SK-N-SH treated with all-trans-retinoic acid at 6 μM for 48 hours (cell line): ENCODE measurements around the gene NBAS.

Experiments used
- ZFP3 ChIP-seq: fragments of 250-450 bp; sonication (Bioruptor Pico); IDR thresholded peaks from 2 replicates; pipeline ENCODE4 v1.5.0; 2020; ENCODE audit warnings: mild to moderate bottlenecking, moderate library complexity
- ZNF565 ChIP-seq: fragments of 450-650 bp; formaldehyde crosslinking; conservative IDR thresholded peaks from 2 replicates; pipeline ENCODE4 v1.5.0; 2020; ENCODE audit warnings: low read depth, mild to moderate bottlenecking, moderate library complexity

- TF ChIP-seq ZFP3 (CRISPR knock-in tag) (no peak), ZNF565 (CRISPR knock-in tag) (no peak)
Measured at GRCh38 chr2:15159206-15159605, 401.9 kb downstream of the NBAS start.
